ENCODE results near the gene C16orf95.
"Not testable (repeated sequence)": the region's sequence is repeated elsewhere in the genome, so short reads cannot be mapped to it uniquely, and the experiment has no call there.

The C16orf95 gene

DNA sequence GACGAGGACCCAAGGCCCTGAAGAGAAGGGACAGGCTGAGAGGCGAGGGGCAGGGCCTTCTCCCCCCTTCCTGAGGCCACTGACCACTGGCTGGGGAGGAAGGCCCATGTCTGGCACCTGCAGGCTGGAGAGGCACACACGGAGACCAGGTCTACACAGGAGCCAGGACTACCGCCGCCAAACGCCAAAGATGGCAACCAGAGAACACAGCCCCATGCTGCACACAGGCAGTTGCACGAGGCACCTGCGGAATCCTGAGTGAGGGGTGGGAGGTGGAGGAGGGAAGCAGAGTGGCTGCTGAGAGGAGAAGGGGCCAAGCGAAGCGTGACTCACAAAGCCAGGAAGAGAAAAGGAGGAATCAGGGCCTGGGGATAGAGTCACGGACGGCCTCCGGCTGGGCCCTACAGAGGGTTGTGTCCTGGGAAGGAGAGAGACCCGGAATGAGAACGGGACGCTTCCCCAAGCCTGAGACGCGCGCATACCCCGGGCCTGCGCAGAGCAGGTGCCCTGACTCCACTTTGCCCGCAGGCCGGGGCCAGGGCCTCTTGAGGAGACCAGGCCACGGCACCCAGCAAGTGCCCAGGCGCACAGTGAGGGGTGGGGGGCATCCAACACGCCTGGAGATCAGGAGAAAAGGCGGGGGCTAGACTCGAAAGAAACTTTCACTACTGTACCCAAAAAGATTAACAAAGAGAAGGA, 28.7 kb upstream of the C16orf95 start:
- DNase-seq: no peak

DNA sequence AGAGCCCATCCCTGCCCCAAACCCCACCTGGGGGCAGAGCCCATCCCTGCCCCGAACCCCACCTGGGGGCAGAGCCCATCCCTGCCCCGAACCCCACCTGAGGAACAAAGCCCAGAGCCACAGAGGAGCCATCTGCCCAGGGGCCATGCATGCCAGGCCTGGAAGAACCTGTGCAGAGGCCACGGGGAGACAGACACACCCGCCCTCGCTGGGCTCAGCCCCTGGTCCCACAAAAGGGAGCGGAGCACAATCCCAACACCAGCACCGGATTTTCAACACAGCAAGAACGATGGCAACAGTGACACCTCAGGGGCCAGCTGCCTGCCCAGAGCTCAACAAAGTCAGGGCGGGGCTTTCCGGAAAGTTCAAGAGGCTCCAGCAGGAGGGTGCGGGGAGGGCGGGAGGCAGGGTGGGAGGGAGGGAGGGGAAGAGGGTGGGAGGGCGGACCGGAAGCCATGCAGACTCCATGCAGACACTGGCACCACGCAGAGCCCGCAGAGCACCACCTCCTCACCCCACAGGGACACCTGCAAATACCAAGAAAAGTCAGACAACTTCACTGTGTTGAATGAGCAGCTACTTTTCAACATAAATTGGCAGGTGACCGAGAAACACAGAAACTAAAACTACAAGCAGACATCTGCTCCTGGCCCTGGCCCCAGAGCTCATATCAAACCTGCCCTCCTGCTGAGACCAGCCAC, 27.9 kb upstream of the C16orf95 start:
- peak; percentile 73 for DNase-seq

DNA sequence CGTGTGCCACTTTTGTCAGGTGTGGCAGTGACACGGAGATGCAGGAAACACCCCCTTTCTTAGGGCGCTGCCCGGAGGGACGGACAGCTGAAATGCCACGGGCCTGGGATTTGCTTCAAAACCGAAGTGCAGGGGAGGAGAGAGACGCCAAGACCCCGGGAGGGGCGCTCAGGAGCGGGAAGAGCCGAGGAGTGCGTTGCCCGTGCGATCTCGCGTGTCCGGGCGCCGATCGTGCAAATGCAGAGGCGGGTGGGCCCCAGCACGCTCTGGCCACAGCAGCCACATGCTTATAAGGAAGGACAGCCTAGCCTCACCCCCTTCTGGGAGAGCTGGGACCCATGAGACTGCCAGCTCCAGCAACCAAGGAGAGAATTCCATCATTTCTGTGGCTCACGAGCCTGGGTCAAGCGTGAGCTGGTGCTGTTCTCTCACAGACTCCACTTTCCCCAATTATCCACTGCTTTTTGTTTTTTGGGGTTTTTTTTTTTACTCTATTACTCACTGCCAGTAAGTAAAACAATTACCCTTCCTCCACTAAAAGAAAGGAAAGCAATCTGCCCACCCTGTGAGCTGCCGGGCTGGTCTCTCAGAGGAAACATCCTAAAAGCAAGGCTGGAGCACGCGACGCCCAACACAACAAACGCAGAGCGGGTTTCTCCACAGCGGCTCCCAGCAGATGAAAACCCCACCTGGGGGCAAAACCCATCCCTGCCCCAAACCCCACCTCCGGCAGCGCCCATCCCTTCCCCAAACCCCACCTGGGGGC, 27.2 kb upstream of the C16orf95 start:
- DNase-seq: no peak

DNA sequence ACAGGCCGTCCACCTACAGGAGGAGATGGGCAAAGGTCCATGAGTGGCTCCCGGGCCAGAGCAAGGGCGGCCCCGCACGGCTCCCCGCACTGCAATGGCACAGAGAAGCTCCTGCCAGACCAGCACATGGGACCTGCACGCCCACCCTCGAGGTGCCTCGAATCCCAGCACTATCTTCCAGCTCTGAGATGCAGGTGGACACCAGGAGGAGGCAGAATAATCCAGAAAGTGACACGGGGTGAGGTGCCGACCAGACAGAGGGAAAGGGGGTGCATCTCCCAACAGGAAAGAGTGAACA, 26.5 kb upstream of the C16orf95 start:
- DNase-seq: no peak

DNA sequence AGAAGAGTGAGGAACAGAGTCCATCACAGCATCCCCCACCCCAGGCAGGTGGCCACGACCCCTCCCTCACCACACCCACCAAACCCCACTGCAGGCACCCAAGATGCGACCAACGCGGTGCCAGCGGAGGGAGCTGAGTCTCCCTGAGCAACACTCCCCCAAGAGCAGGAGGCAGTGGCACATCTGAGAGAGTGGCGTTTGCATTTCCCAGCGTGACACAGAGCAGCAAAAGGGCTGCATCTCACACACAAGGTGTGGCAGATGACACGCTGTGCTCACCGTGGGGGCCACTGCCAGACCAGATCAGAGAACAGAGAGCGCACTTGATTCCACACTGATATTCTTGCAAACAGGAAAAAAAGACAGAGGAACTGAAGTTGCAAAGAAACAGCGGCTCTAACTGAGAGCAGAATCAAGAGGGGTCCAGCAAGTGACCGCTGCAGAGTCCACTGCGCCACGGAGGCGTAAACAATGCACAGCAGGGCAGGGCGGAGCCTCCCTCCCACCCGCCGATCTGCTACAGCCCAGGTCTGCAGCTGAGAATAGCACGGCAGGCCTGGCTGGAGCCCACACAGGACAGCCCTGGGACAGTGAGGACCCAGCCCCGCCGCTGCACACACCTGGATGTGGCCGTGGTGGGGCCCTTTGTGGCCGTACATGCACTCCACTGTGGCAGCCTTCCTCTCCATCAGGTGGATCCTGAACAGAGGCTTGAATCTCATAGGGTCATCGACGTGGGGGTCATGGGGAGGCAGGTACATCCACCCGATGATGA, 26.0 kb upstream of the C16orf95 start:
- no peak for DNase-seq

DNA sequence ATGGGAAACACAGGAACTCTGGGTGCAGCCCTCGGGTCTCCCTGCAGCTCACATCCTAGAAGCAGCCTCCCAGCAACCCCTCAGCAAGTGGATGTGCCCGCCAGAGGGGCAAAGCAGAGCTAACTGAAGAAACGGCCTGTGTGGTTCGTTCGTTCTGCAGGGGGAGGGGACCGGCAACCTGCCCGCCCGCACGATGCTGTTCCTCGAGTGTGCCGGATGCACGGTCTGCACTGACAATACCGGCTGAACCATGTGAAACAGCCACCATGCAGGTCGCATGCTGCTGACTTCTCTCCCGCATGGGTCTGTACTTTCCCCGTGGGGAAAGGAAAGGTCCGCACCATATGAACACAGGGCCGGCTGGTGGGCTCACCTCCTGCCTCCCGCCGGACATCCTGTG, 25.3 kb upstream of the C16orf95 start:
- no peak for DNase-seq

DNA sequence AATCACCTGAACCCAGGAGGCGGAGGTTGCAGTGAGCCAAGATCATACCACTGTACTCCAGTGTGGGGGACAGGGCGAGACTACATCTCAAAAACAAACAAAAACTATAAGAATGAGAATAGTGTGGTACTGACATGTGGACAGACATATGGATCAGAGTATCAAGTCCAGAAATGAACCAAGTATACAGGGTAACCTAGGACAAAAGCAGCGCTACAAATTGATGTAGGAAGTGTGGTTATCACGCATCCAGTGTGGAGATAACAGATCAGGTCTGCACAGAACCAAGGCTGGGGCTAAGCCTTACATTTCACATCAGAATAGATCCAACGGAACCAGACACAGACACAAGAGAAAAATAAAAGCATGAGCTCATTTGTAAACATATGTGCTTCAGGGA, 23.0 kb upstream of the C16orf95 start:
- no peak for DNase-seq

DNA sequence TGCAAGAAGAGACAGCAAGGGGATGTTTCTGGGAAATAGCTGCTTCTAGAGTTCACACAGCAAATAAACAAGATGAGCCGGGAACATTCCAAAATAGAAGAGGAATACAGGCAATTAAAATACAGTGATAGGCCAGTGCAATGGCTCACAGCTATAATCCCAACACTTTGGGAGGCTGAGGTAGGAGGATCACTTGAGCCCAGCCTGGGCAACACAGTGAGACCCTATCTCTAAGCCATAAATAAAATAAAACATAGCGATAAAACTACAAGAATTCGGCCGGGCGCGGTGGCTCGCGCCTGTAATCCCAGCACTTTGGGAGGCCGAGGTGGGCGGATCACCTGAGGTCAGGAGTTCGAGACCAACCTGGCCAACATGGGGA, 22.5 kb upstream of the C16orf95 start:
- not testable (repeated sequence) for DNase-seq

DNA sequence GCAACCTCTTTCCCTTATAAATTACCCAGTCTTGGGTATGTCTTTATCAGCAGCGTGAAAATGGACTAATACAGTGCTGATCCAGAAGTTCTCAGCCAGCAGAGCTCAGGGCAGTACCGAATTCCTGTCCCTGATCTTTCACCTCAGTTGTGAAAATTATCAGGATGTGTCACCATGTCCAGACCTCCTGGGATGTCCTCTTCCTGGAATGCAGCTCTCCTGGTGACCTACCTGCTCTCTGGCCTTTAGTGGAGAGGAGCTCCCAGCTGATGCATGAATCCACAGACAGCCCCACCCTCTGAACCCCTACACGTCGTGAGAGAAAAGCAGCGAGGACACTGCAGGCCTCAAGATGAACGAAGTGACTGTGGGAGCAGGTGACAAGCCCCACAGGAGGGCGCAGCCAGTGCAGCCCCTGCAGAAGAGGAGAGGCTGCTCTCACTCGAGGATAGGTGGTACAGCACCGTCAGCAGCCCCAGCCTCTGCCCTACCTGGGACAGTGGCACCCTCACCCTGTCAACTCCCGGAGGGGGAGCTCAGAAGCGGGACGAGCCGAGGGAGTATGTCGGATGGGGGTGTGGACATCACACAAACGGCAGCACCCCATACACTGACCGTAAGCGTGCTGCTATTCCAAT, 22.0 kb upstream of the C16orf95 start:
- no peak for DNase-seq

DNA sequence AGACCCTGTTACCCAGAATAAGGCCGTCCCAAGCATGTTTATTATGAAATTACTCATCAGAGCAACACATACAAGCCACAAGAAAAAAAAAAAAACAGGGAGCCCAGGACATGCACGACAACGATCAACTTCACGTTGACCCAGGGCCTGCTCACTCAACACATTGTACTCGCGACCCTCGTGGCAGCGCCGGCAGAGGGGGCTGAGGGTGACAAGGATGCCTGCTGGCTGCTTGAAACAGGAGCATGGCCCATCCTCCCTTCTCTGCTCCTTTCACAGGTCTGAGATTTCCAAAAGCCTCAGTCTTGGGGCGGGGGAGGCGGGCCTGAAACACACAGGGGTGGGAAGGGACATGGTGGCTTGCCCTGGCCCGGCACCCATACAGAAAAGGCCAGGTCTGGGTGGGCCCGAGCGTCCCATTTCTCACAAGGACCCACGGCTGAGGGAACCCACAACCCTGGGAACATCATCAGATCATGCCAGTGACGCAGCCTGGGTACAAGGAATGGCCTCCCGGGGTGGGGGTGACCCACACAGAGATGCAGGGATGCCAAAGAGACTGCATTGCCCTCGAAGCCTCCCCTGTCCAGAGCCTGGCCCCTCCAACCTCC, 21.1 kb upstream of the C16orf95 start:
- DNase-seq: no peak

DNA sequence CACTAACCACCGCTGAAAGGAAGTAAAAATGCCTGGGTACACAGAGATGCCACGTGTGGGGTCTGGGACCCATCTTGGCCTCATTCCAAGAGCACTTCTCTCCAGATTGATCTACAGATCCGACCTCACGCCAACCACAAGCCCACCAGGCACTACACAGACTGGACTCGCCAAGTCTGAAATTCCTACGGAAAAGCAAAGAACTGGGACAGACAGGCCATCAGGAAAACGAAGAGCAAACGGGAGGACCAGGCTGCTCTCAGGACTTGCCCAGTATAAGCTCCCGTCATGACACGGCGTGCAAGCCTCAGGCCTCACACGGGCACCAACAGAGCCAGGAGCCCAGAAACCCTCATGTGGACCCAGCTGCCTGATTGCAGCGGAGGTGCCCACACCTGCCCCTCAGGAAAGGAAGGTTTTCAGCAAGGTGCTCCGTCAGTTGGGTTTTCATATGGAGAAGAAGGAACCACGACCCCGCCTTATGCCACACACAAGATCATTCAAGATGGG, 20.1 kb upstream of the C16orf95 start:
- DNase-seq: no peak

DNA sequence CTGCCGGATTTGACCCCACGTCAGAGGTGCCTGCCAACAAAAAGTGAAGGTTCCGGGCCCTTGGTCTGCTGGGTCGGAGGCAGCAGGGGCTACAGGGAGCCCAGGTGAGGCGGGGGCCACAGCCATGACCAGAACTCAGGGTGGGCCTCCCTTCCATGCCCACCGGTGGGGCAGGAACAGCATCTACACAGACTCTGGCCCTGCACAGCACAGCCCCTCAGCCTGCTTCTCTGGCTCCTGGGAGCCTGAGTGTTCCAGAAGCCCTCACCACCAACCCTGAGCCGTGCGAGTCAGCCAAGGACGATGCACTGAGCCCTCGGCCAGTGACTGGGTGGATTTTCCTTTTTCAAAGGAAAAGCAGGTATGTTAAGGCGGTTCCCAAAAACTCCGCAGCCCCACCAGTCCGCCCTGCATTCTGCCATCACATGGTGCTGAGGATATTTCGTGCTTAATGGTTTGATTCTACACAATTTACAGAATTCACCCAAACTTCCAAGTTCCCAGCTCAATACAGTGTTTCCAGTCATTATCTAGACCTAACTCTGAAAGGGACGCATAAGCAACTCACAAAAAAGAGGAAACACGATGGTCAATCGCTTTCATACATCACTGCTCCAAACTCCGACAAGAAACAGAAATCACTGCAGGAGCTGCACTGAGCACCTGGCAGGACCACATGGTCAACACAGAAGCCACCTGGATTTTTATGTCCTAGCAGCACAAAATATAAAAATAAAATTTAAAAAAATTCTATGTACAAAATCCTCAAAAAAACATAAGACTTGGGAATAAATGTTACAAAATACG, 19.4 kb upstream of the C16orf95 start:
- DNase-seq: no peak

DNA sequence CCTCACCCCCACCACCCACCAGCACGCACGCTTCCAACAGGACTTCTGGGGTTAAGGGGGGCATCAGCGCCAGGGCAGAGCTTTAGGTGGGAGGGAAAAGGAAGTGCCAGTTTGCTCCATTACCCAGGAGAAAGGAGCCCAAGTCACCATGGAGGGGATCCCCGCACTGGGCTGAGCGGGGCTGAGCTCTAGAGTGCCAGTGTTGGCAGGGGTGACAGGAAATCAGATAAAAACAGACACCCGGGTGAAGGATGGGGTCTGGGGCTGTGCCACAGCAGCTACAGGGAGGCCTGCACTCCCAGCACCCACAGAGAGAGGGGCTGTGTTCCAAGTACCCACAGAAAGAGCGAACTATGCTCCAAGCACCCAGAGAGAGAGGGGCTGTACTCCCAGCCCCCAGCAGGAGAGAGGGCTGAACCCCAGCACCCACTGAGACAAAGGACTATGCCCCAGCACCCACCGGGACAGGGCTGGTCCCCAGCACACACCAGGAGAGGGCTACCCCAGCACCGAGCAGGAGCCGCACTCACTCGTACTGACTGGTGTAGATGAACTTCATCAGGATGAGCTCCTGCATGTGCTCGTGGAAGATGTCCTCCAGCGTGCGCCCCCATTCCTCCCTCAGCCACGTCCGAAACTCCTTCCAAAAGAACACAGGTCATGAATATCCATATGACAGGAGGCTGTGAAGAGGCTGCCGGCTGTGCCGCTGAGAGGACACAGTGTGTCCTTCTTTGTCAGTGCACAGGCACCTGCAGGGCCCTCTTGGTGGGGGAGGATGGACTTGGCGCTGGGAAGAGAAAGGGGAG, 18.6 kb upstream of the C16orf95 start:
- DNase-seq: no peak

DNA sequence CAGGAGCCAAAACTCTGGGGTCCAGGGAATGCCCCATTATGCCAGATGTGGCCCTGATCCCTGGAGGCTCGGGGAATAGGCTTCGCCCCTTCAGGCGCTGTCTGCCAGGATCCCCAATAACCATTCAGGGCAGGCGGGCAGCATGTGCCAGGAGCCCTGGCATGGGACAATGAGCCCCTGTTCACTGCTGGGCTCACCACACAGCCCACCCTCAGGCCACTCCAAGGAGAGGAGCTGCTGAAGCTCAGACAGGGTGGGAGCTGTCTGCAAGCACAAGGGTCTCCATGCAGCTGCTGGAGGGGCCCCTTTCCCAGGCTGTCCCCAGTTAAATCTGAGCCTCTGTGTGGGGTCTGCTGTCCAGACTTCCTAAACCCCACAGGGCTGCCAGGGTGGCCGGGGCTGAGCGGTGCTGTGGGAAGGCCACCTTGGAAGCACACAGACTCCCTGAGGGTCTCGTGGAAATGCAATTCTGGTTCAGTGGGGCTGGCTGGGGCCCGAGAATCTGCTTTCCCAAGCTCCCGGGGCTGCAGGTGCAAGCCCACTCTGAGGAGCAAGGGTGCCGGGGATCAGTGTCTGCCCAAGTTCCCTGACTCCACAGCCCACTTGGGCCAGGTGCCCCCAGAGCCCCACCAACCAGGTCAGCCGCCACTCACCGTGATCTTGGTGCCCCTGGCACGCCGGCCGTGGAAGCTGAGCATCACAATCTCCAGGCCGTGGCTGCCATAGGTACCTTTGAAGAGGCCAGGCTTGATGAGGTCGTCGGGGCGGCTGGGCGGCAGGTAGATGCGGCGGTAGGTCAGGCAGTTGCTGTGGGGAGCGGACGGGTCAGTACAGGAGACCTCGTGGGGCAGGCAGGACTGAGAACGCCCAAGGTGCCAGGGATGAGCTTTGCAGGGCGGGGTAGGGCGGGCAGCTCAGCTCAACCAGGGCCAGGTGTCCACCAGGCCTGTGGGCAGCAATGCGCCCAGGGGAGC, 17.7 kb upstream of the C16orf95 start:
- DNase-seq: no peak

DNA sequence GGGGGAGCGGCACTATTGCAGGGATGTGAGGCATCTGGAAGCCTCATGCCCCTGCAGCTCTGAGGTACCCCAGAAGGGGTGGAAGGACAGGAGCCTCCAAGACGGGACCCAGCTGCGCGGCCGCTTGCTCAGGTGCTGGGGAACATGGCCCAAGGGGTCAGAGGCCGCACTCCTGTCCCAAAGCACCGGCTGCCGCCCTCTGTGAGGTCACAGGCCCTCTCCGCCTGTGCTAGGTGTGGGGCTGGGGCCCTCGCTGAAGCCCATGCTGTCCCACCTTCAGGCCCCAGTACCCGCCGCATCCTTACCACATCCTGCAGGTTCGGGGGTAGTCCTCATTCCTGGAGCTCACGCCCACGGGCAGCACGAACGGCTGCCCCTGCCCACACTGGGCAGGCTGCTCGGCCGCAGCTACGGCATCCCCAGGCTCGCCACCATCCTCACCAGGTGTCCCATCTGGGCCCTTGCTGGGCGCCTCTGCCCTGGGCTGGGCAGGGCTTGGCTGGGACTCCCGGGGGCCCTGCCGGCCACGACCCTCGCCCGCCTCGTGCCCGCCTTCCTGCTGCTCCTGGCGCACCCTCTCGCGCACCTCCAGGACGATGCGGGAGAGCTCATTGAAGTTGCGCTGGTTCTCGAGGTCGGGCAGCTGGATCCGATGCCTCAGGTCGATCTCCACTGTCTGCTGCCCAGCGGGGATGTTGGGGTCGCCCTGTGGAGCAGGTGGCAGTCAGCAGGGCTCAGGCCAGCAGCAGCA, 16.6 kb upstream of the C16orf95 start:
- no peak for DNase-seq

DNA sequence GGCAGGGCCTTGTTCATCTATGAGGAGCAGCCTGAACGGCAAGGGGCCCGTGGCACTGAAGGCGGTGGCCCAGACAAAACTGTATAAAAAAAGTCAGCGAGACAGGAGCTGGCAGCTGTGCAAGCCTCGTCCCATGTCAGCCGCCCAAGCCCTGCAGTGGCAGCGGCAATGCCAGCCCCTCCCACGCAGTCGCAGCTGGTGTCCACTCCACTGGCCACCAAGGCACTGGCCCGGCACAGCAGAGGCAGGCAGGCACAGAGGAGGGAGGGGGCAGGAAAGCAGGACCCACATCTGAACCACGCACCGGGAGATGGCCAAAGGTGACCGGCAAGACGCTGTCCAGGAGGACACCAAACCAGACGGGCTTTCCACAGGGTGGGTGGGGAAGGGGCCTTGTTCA, 15.9 kb upstream of the C16orf95 start:
- no peak for DNase-seq

DNA sequence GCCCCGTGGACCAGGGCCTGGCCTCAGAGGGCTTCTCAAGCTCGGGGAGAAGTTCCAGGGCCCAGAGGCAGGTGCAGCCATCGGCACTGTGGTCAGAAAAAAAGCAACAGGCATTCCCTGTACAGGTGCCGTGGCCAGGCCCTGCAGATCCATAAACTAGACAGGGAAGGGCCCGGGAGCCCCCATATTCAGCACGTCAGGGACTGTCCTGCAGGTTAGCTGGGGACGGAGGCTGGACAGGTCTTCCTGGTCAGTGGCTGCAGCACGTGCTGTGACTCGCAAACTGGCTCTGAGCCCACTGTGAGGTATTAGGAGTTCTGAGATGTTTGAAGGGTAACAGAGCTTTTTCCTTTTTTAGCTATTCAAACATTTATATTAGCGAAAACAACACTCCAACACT, 15.0 kb upstream of the C16orf95 start:
- no peak for DNase-seq

DNA sequence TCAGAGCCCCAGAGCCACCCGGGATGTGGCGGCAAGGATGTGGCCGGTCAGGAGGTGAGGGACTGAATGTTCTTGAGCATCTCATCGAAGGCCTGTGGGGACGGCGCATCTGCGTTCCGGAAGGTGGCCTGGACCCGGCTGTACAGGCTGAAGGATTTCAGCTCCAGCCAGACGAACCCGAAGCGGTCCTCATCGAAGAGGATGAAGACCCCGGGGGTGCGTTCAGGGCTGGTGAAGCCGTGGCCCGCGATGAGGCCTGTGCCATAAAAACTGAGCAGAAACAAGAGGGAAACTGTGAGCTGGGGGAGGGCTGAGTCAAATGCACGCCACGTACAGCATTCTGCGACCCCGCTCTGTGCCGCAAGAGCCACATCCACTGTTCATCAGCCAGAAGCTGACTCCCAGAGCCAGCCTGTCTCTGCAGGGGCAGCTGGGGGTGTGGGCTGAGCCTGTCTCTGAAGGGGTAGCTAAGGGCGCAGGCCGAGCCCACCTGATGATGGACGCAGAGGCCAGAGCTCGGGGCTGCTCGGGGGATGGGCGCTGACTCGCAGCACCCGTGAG, 14.1 kb upstream of the C16orf95 start:
- DNase-seq: no peak

All from CD4-positive, alpha-beta T cell treated with Interleukin-15 for 1 hour (primary cell).